GM12873 (cell line): ENCODE data around the gene PCNX4.

Experiments used
- TF ChIP-seq, protein P1 (sequence below): IDR thresholded peaks from 2 replicates; pipeline ENCODE4 v1.5.1; 2012; ENCODE audit warnings: low read depth, mild to moderate bottlenecking, moderate library complexity, low read length, control low read depth; ENCODE audit not compliant: insufficient read depth; ENCODE audit errors: missing control alignments

PCNX4 gene

DNA sequence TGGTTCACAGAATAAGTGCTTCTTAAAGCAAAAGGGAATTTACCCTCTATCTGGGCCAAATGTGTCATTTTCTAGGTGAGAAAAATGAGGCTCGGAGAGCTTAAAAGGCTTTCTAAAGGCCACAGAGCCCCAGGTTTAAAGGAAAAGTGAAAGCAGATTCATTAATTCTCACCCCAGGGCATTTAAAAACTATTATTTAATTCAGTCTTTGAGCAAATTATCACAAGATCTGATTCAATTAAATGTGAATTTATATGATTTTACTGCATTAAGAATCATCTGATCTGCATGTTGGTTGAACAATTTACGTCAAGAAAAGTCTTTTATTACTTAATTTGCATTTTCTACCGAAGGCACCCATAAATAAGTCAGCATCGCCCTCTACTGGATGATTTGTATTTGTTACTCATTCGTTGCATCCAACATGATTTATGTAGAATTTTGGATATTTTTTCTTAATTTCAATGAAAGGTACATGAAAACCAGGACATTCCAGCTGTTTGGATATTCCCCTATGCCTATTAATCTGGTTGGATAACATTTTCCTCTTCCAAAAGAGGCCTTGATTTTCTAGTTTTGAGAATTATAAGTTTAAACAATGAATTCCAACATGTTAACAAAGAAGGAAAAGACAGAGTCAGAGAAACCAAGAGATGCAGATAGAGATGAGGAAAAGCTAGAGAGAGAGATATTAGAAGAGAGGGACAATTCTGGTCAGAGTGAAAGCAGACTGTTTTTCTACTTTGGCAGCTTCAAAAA is 92.6 kb downstream of the PCNX4 start:
- TF ChIP-seq, protein P1, sequence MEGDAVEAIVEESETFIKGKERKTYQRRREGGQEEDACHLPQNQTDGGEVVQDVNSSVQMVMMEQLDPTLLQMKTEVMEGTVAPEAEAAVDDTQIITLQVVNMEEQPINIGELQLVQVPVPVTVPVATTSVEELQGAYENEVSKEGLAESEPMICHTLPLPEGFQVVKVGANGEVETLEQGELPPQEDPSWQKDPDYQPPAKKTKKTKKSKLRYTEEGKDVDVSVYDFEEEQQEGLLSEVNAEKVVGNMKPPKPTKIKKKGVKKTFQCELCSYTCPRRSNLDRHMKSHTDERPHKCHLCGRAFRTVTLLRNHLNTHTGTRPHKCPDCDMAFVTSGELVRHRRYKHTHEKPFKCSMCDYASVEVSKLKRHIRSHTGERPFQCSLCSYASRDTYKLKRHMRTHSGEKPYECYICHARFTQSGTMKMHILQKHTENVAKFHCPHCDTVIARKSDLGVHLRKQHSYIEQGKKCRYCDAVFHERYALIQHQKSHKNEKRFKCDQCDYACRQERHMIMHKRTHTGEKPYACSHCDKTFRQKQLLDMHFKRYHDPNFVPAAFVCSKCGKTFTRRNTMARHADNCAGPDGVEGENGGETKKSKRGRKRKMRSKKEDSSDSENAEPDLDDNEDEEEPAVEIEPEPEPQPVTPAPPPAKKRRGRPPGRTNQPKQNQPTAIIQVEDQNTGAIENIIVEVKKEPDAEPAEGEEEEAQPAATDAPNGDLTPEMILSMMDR, result peak; percentile 50

- TF ChIP-seq, protein P1, result no peak
Observed at GRCh38 chr14:60184905-60185555, 93.3 kb downstream of the PCNX4 start.

GRCh38 chr14:60188115-60188514 is 96.4 kb downstream of the PCNX4 start:
- TF ChIP-seq, protein P1, result peak; percentile 50

GRCh38 chr14:60188696-60189095 is 97.0 kb downstream of the PCNX4 start:
- TF ChIP-seq, protein P1, result no peak

- TF ChIP-seq, protein P1, result no peak
Observed at GRCh38 chr14:60189923-60190840, 98.5 kb downstream of the PCNX4 start.

DNA sequence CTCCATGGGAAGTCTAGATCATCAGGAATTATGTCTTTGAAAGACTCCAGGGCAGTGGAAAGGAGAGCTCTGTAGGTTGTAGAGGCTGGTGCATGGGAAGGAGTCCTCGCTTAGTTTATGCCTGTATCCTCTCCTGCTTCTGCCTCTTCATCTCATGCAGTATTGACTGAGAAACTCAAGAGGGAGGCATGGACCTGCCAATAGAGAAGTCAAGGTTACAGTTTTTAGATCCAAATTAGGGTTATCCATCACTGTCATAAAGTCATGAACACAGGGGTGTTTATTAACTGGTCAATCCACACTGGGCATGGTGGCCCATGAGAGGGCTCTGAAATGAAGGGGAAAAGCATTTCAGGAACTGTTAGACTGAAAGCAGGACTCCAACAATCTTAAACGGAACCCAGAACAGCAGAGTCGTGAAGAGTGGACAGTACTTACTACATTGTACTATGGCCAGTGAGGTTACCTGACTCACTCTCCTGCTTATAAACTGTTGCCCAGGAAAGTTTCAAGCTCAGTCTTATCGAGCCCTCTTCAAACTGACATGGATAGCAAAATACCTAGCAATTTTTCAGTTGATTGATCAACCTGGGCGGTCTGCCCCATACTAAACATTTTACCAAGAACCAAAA is 103.6 kb downstream of the PCNX4 start:
- TF ChIP-seq, protein P1, result peak; percentile 53
